Measurements from ENCODE around the gene FPR1.

DNA sequence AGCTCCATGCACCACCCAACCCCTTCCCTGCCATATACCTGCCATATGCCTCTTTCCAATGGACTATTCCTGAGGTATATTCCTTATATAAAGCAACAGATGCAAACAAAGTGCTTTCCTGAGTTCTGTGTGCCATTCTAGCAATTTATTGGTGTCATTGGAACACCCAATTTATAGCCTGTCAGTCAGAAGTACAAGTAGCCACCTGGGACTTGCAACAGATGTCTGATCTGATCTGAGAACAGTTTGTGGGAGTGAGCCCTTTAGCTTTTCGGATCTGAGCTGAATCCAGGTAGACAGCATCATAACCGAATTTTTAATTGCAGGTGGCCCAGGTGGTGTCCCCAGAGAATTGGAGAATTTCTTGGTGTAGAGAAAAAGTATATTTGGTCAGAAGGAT, 42.3 kb upstream of the FPR1 start:
- TF ChIP-seq, protein P1, sequence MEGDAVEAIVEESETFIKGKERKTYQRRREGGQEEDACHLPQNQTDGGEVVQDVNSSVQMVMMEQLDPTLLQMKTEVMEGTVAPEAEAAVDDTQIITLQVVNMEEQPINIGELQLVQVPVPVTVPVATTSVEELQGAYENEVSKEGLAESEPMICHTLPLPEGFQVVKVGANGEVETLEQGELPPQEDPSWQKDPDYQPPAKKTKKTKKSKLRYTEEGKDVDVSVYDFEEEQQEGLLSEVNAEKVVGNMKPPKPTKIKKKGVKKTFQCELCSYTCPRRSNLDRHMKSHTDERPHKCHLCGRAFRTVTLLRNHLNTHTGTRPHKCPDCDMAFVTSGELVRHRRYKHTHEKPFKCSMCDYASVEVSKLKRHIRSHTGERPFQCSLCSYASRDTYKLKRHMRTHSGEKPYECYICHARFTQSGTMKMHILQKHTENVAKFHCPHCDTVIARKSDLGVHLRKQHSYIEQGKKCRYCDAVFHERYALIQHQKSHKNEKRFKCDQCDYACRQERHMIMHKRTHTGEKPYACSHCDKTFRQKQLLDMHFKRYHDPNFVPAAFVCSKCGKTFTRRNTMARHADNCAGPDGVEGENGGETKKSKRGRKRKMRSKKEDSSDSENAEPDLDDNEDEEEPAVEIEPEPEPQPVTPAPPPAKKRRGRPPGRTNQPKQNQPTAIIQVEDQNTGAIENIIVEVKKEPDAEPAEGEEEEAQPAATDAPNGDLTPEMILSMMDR (IDR thresholded peaks at IDR 0.05; ENCODE audit: low read depth, low read length, poor library complexity, severe bottlenecking) = no peak
- TF ChIP-seq EZH2phosphoT487 (IDR thresholded peaks at IDR 0.05; ENCODE audit: borderline replicate concordance, low read length) = no peak

All from DOHH2 (cell line).